Mononuclear cell (primary cell): ENCODE data around the gene IDE. TPM values are rescaled to one million over a fixed set of nuclear protein-coding genes. Genes with fewer than 3 reads are reported as not detected.
"Not testable (repeated sequence)": the region's sequence is repeated elsewhere in the genome, so short reads cannot be mapped to it uniquely, and the experiment has no call there.

Source experiments
- H3K27me3 ChIP-seq: 2 replicates; pipeline ENCODE4 v1.6.0; 2011; ENCODE audit warnings: low read length, control low read depth; ENCODE audit not compliant: insufficient read depth
- H3K4me1 ChIP-seq: 2 replicates; pipeline ENCODE4 v1.5.1; 2011; ENCODE audit warnings: mild to moderate bottlenecking, low read length, control low read depth; ENCODE audit not compliant: insufficient read depth
- H3K4me3 ChIP-seq: 2 replicates; pipeline ENCODE4 v1.5.1; 2011; ENCODE audit warnings: mild to moderate bottlenecking, low read length, moderate library complexity
- H3K9me3 ChIP-seq: 2 replicates; pipeline ENCODE4 v1.5.1; 2011; ENCODE audit warnings: low read depth, mild to moderate bottlenecking, control low read depth, low read length
- total RNA-seq: library from RNA; depleted of rRNA; stranded (reverse); fragments of >200 nt; gene quantifications from one replicate; pipeline ENCODE4 v1.2.3, GENCODE V29; 2012

The IDE gene
- total RNA-seq = 9.9 TPM

- no peaks in the 10 kb centered on the region for H3K9me3 ChIP-seq
- H3K27me3 ChIP-seq = no peaks in the 10 kb centered on the region
- peak within 1 kb of the TSS; percentile 91 for H3K4me3 ChIP-seq
- peaks cover 42% of the 10 kb centered on the region for H3K4me1 ChIP-seq
Observed at GRCh38 chr10:92573798-92574547, at the start of gene IDE. IDE (minus strand) TSS chr10:92574093; CDS start chr10:92574019, 74 bp downstream.

GRCh38 chr10:92619368-92619767 is 45.5 kb upstream of the IDE start:
- H3K9me3 ChIP-seq = no peaks in the 10 kb centered on the region
- no peaks in the 10 kb centered on the region for H3K27me3 ChIP-seq
- H3K4me3 ChIP-seq = no peak overlapping the region
- H3K4me1 ChIP-seq = no peaks in the 10 kb centered on the region

GRCh38 chr10:92615515-92615914 is 41.6 kb upstream of the IDE start:
- no peaks in the 10 kb centered on the region for H3K27me3 ChIP-seq
- H3K9me3 ChIP-seq = no peaks in the 10 kb centered on the region
- H3K4me3 ChIP-seq = no peak overlapping the region
- H3K4me1 ChIP-seq = no peaks in the 10 kb centered on the region

- H3K4me3 ChIP-seq = no peak overlapping the region
Observed at GRCh38 chr10:92604841-92605240, 30.9 kb upstream of the IDE start.

GRCh38 chr10:92598321-92598720 is 24.4 kb upstream of the IDE start:
- Histone ChIP-seq H3K9me3 (no peaks in the 10 kb centered on the region), H3K4me3 (no peak overlapping the region), H3K27me3 (no peaks in the 10 kb centered on the region), H3K4me1 (peaks cover 43% of the 10 kb centered on the region)

More at GRCh38 chr10:92604841-92605240, 30.9 kb upstream of the IDE start:
- Histone ChIP-seq H3K4me1 (peaks cover 8% of the 10 kb centered on the region), H3K9me3 (no peaks in the 10 kb centered on the region), H3K27me3 (no peaks in the 10 kb centered on the region)

- Histone ChIP-seq H3K4me3 (no peak overlapping the region), H3K4me1 (peaks cover 53% of the 10 kb centered on the region), H3K27me3 (no peaks in the 10 kb centered on the region), H3K9me3 (no peaks in the 10 kb centered on the region)
Observed at GRCh38 chr10:92595505-92595904, 21.6 kb upstream of the IDE start.

- H3K4me3 ChIP-seq = peak overlapping the region; percentile 77
- H3K4me1 ChIP-seq = peaks cover 55% of the 10 kb centered on the region
Observed at GRCh38 chr10:92593619-92594588, 20.0 kb upstream of the IDE start.

GRCh38 chr10:92592761-92593618 is 19.1 kb upstream of the IDE start, which contains the start of gene KIF11:
KIF11 (plus strand) TSS chr10:92593130; CDS start chr10:92593376, 246 bp downstream.
- Histone ChIP-seq H3K27me3 (no peaks in the 10 kb centered on the region), H3K9me3 (no peaks in the 10 kb centered on the region), H3K4me1 (peaks cover 55% of the 10 kb centered on the region), H3K4me3 (peak within 1 kb of the TSS; percentile 77)

More at GRCh38 chr10:92593619-92594588, 20.0 kb upstream of the IDE start:
- Histone ChIP-seq H3K9me3 (no peaks in the 10 kb centered on the region), H3K27me3 (no peaks in the 10 kb centered on the region)

- Histone ChIP-seq H3K4me3 (peak overlapping the region; percentile 77), H3K4me1 (peaks cover 45% of the 10 kb centered on the region), H3K27me3 (no peaks in the 10 kb centered on the region), H3K9me3 (no peaks in the 10 kb centered on the region)
Observed at GRCh38 chr10:92591550-92592022, 17.7 kb upstream of the IDE start.

GRCh38 chr10:92590623-92591549 is 17.0 kb upstream of the IDE start:
- Histone ChIP-seq H3K4me1 (peaks cover 42% of the 10 kb centered on the region), H3K4me3 (peak overlapping the region; percentile 77), H3K27me3 (no peaks in the 10 kb centered on the region), H3K9me3 (no peaks in the 10 kb centered on the region)

GRCh38 chr10:92582347-92582746 is 8.5 kb upstream of the IDE start:
- not testable (repeated sequence) for H3K9me3 ChIP-seq, H3K4me1 ChIP-seq, H3K4me3 ChIP-seq, H3K27me3 ChIP-seq

- H3K9me3 ChIP-seq = no peaks in the 10 kb centered on the region
- H3K27me3 ChIP-seq = no peaks in the 10 kb centered on the region
- peaks cover 42% of the 10 kb centered on the region for H3K4me1 ChIP-seq
- no peak overlapping the region for H3K4me3 ChIP-seq
Observed at GRCh38 chr10:92575961-92576360, 2.1 kb upstream of the IDE start.

GRCh38 chr10:92574548-92575261 is 812 bp upstream of the IDE start:
- Histone ChIP-seq H3K27me3 (no peaks in the 10 kb centered on the region), H3K9me3 (no peaks in the 10 kb centered on the region), H3K4me3 (peak overlapping the region; percentile 91), H3K4me1 (peaks cover 42% of the 10 kb centered on the region)
